ENCODE results near the gene PTPRT. TPM values are rescaled to one million over a fixed set of nuclear protein-coding genes. Genes with fewer than 3 reads are reported as not detected.

PTPRT gene
- total and polyA plus RNA-seq, 12 donors, result 0.05 to 0.34 (median 0.16) TPM; not detected in 1

DNA sequence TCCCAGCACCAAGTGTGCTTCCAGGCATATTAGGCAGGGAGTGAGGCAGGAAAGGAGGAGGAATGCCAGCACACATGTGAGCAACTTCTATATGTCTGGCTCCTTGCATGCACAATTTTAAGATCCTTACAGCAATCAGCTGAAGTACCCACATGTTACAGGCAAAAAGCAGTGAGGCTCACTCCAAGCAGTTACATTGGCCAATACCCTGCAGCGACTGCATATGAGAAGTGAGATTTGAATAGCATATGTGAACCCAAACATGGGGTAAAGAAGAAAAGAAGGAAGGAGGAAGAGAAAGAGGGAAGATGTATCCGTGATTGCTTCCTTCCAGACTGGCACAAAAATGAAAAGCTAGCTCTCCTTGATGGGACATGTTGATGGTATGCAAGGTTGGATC, 193.6 kb downstream of the PTPRT start:
- no peaks in the 10 kb centered on the region for H3K4me1 ChIP-seq (replicated peaks in 1 of 2)
- 64 to 72% (median 68%) methylated on average over 2 of the region's 2 CpGs for WGBS, 4 donors
- intact Hi-C loops (cut with DNase I), result no loop called here
- H3K36me3 ChIP-seq (replicated peaks in 1 of 2), result no peaks in the 10 kb centered on the region
- no peak overlapping the region for H3K27ac ChIP-seq
- no peak overlapping the region for H3K4me3 ChIP-seq
- no peak for DNase-seq
- H3K27me3 ChIP-seq, result no peaks in the 10 kb centered on the region
- TF ChIP-seq POLR2A (IDR thresholded peaks at IDR 0.05), result no peak
- TF ChIP-seq, protein P1, sequence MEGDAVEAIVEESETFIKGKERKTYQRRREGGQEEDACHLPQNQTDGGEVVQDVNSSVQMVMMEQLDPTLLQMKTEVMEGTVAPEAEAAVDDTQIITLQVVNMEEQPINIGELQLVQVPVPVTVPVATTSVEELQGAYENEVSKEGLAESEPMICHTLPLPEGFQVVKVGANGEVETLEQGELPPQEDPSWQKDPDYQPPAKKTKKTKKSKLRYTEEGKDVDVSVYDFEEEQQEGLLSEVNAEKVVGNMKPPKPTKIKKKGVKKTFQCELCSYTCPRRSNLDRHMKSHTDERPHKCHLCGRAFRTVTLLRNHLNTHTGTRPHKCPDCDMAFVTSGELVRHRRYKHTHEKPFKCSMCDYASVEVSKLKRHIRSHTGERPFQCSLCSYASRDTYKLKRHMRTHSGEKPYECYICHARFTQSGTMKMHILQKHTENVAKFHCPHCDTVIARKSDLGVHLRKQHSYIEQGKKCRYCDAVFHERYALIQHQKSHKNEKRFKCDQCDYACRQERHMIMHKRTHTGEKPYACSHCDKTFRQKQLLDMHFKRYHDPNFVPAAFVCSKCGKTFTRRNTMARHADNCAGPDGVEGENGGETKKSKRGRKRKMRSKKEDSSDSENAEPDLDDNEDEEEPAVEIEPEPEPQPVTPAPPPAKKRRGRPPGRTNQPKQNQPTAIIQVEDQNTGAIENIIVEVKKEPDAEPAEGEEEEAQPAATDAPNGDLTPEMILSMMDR (IDR thresholded peaks at IDR 0.05), result no peak
- no peaks in the 10 kb centered on the region for H3K9me3 ChIP-seq (replicated peaks in 1 of 3)

DNA sequence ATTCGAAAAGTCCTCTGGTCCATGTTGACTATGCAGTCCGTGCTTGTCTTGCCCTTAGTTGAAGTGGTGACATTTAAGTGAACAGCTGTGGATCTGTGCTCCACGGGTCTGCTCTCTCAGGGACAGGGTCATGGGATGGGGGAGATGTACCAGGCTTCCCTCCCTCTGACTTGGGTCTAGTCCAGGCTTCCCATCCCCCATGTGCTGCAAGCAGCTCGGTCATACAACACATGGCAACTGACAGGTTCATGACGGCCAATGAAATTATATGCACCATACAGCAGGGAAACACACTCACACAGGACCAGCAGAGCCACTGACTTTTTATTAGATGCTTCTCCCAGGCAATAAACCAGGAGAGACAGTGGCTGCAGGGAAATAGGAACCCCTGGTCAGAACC, 201.4 kb downstream of the PTPRT start:
- no peaks in the 10 kb centered on the region for H3K36me3 ChIP-seq (replicated peaks in 1 of 2)
- 72 to 78% (median 74%) methylated on average over 5 of the region's 5 CpGs for WGBS, 4 donors
- TF ChIP-seq, protein P1 (IDR thresholded peaks at IDR 0.05), result no peak
- no peak for TF ChIP-seq POLR2A (IDR thresholded peaks at IDR 0.05)
- DNase-seq, result no peak
- peaks cover 3% of the 10 kb centered on the region for H3K27me3 ChIP-seq
- H3K9me3 ChIP-seq (replicated peaks in 1 of 3), result no peaks in the 10 kb centered on the region
- H3K4me3 ChIP-seq, result no peak overlapping the region
- H3K4me1 ChIP-seq (replicated peaks in 1 of 2), result no peaks in the 10 kb centered on the region
- intact Hi-C loops (cut with DNase I), result no loop called here
- no peak overlapping the region for H3K27ac ChIP-seq

DNA sequence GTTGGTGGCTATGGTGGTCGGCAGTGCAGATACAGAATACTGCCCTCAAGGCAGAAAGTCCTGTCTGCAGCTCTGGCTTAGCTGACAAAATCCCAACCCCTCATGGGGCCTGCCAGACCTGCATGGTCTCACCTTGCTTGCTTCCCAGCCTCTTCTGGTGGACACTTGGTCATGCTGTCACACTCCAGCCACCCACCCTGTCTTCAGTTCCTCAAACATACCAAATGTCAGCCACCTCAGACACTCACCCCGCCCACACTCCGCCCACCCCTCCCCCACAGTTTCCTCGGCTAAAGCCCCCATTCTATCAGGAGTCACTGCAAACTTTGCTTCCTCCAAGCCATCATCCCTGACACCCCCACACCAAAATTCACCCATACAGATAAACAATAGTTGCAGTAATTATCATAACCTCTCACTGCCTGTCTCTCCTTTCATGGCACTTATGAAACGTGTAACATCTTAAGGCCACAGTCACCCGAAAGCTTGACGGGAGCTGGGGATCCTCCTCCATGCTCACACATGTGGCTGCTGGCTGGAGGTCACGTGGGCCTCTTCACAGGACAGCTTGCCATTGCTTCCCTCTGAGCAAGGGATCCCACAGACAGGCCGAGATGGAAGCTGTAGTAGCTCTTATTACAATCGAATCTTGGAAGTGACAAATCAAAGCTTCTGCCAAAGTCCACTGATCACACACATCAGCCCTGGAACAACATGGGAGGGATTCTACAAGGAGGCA, 202.2 kb downstream of the PTPRT start:
- no peak for DNase-seq

DNA sequence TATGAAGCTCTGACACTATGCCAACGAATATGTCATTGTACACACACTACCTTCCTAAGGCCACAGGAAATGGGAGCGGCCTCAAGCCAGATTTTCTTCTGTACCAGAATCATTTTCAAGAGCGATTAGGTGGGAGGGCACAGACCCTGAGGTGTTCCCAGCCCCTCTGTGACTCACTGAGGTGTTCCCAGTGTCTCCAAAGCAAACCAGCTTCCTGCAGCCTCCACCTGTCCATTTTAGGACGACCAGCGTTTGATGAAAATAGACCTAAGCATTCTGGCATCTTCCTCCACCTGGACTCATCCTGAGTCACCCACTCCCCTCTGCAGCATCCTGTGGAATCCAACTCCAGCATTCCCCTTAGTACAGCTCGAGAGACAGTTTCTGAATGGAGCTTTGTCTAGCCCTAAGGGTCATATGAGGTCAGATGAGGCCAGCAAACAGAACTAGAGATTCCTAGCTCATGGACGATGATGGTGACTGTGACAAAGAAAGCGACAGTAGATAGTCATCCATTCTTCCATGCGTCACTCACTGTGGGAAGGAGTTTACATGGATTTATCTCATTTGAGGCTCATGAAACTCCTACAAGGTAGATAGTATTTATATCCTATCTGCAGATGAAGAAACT, 203.4 kb downstream of the PTPRT start:
- no peak for TF ChIP-seq POLR2A (IDR thresholded peaks at IDR 0.05)
- TF ChIP-seq, protein P1 (IDR thresholded peaks at IDR 0.05), result no peak
- H3K27me3 ChIP-seq, result peaks cover 3% of the 10 kb centered on the region
- no peaks in the 10 kb centered on the region for H3K4me1 ChIP-seq (replicated peaks in 1 of 2)
- no peaks in the 10 kb centered on the region for H3K9me3 ChIP-seq (replicated peaks in 1 of 3)
- H3K4me3 ChIP-seq, result no peak overlapping the region
- 64 to 70% (median 65%) methylated on average over 7 to 9 of the region's 9 CpGs for WGBS, 4 donors
- intact Hi-C loops (cut with DNase I), result no loop called here
- DNase-seq, result no peak
- no peaks in the 10 kb centered on the region for H3K36me3 ChIP-seq (replicated peaks in 1 of 2)
- H3K27ac ChIP-seq, result no peak overlapping the region

More for the DNA sequence above, 202.2 kb downstream of the PTPRT start:
- intact Hi-C loops (cut with DNase I), result no loop called here
- peaks cover 3% of the 10 kb centered on the region for H3K27me3 ChIP-seq
- 71 to 76% (median 72%) methylated on average over 7 to 10 of the region's 10 CpGs for WGBS, 4 donors
- no peaks in the 10 kb centered on the region for H3K4me1 ChIP-seq (replicated peaks in 1 of 2)
- H3K4me3 ChIP-seq, result no peak overlapping the region
- TF ChIP-seq, protein P1 (IDR thresholded peaks at IDR 0.05), result no peak
- no peak for TF ChIP-seq POLR2A (IDR thresholded peaks at IDR 0.05)
- no peak overlapping the region for H3K27ac ChIP-seq
- H3K9me3 ChIP-seq (replicated peaks in 1 of 3), result no peaks in the 10 kb centered on the region
- H3K36me3 ChIP-seq (replicated peaks in 1 of 2), result no peaks in the 10 kb centered on the region
